Endothelial cell of umbilical vein (primary cell): ENCODE results near the gene SPNS1. TPM values are rescaled to one million over a fixed set of nuclear protein-coding genes. Genes with fewer than 3 reads are reported as not detected.

Experiments
- BruUV-seq: library from RNA; stranded (reverse); fragments of 400-500 nt; replicated peaks from 2 replicates; lab custom pipeline; 2021; lab: Mats Ljungman, UMichigan
- CTCF ChIA-PET: fragments of 300-600, 350-600 bp; sonication (Branson Sonifier 250); formaldehyde crosslinking; loops from one replicate; lab custom pipeline; 2021; ENCODE audit warnings: antibody characterized with exemption, inconsistent platforms; lab: Charles Lee
- POLR2A ChIA-PET: fragments of 300-600, 350-600 bp; sonication (Branson Sonifier 250); formaldehyde crosslinking; loops from one replicate; lab custom pipeline; 2021; ENCODE audit warnings: antibody characterized with exemption, inconsistent platforms; lab: Charles Lee
- DNase-seq: peaks from one replicate; pipeline ENCODE4 v3.0.0-alpha.2; 2011; ENCODE audit warnings: low read depth, low spot score
- FAIRE-seq: peaks from 2 replicates; lab custom pipeline; 2011; peaks lifted over from hg19 to GRCh38; lab: Jason Lieb, UNC
- H2AFZ ChIP-seq: 2 replicates; pipeline ENCODE4 v1.6.0; 2012; ENCODE audit warnings: low read depth, low read length, control low read depth, inconsistent platforms
- H3K27ac ChIP-seq: 2 replicates; pipeline ENCODE4 v1.5.1; 2011; ENCODE audit warnings: low read depth, mild to moderate bottlenecking, control low read depth, low read length, moderate library complexity; ENCODE audit not compliant: insufficient read depth
- H3K27me3 ChIP-seq, 2 experiments: 2 replicates each; pipeline versions ENCODE4 v1.6.0 to v1.6.1; 2011; ENCODE audit warnings: low read length in 2 of 2, mixed read lengths in 1 of 2; ENCODE audit not compliant: control insufficient read depth in 2 of 2, insufficient read depth in 2 of 2
- H3K36me3 ChIP-seq, 2 experiments: 2 replicates in 1 of 2; 3 replicates in 1 of 2; pipeline ENCODE4 v1.5.1; 2011; ENCODE audit warnings: low read length in 2 of 2, mild to moderate bottlenecking in 1 of 2, moderate library complexity in 1 of 2; ENCODE audit not compliant: control insufficient read depth in 2 of 2, insufficient read depth in 2 of 2; ENCODE audit errors: extremely low read depth in 1 of 2
- H3K4me1 ChIP-seq: 3 replicates; pipeline ENCODE4 v1.5.1; 2011; ENCODE audit warnings: mild to moderate bottlenecking, low read length; ENCODE audit not compliant: control insufficient read depth, insufficient read depth; ENCODE audit errors: extremely low read depth
- H3K4me2 ChIP-seq: 2 replicates; pipeline ENCODE4 v1.6.1; 2011; ENCODE audit warnings: low read length, control low read depth, mixed read lengths; ENCODE audit not compliant: insufficient read depth
- H3K4me3 ChIP-seq, 3 experiments: fragments of 200-600 bp in 1 of 3; sonication (generic), shearing (Covaris generic) in 1 of 3; replicated peaks in 1 of 3; 2 replicates each; pipeline ENCODE4 v1.5.1; 2011 to 2016; ENCODE audit warnings: control low read depth in 3 of 3, low read length in 3 of 3, mild to moderate bottlenecking in 2 of 3, inconsistent platforms in 1 of 3, low read depth in 1 of 3, moderate library complexity in 1 of 3; ENCODE audit not compliant: insufficient read depth in 1 of 3
- H3K79me2 ChIP-seq: 2 replicates; pipeline ENCODE4 v1.6.0; 2012; ENCODE audit warnings: low read length, inconsistent platforms; ENCODE audit not compliant: control insufficient read depth, insufficient read depth
- H3K9ac ChIP-seq: replicated peaks from 2 replicates; pipeline ENCODE3; 2011; ENCODE audit warnings: low read length, control low read depth; ENCODE audit not compliant: insufficient read depth; ENCODE audit errors: extremely low read depth
- H3K9me1 ChIP-seq: replicated peaks from 3 replicates; pipeline ENCODE4 v1.6.0; 2011; ENCODE audit warnings: mild to moderate bottlenecking, low read length; ENCODE audit not compliant: control insufficient read depth, insufficient read depth; ENCODE audit errors: extremely low read depth
- H3K9me3 ChIP-seq: replicated peaks from 2 replicates; pipeline ENCODE4 v1.5.1; 2012; ENCODE audit warnings: low read length, inconsistent platforms; ENCODE audit not compliant: control insufficient read depth, insufficient read depth
- H4K20me1 ChIP-seq: replicated peaks from 2 replicates; pipeline ENCODE3; 2011; ENCODE audit warnings: mild to moderate bottlenecking, low read length; ENCODE audit not compliant: control insufficient read depth, insufficient read depth; ENCODE audit errors: extremely low read depth
- CTCF ChIP-seq, 2 donors: IDR thresholded peaks; 1 replicate in 1 of 2; 2 replicates in 1 of 2; pipeline ENCODE4 v1.5.1; 2011; ENCODE audit warnings: low read length in 2 of 2, mild to moderate bottlenecking in 2 of 2, moderate library complexity in 2 of 2, control low read depth in 1 of 2, inconsistent platforms in 1 of 2, low read depth in 1 of 2; ENCODE audit not compliant: insufficient read depth in 1 of 2; ENCODE audit errors: extremely low read depth in 1 of 2
- EZH2 ChIP-seq: IDR thresholded peaks from 2 replicates; pipeline ENCODE4 v1.6.1; 2012; ENCODE audit warnings: borderline replicate concordance, low read depth, mild to moderate bottlenecking, moderate library complexity, low read length, inconsistent platforms; ENCODE audit not compliant: severe bottlenecking
- FOS ChIP-seq: IDR thresholded peaks from 2 replicates; pipeline ENCODE4 v1.6.1; 2011; ENCODE audit warnings: mild to moderate bottlenecking, low read length, moderate library complexity, borderline replicate concordance; ENCODE audit not compliant: insufficient read depth
- GATA2 ChIP-seq: IDR thresholded peaks from 2 replicates; pipeline ENCODE4 v1.7.0; 2011; ENCODE audit warnings: low read depth, mild to moderate bottlenecking, moderate library complexity, mixed read lengths, low read length; ENCODE audit not compliant: insufficient read length, insufficient read depth
- JUN ChIP-seq: IDR thresholded peaks from 2 replicates; pipeline ENCODE4 v1.6.1; 2011; ENCODE audit warnings: borderline replicate concordance, low read depth; ENCODE audit not compliant: insufficient read length, insufficient read depth
- MAX ChIP-seq: IDR thresholded peaks from 2 replicates; pipeline ENCODE4 v1.6.1; 2011; ENCODE audit not compliant: insufficient read depth, insufficient read length
- MYC ChIP-seq: IDR thresholded peaks from one replicate; pipeline ENCODE4 v1.6.1; 2011; ENCODE audit warnings: mild to moderate bottlenecking, low read depth, low read length
- POLR2A ChIP-seq: IDR thresholded peaks from 2 replicates; pipeline ENCODE4 v1.6.1; 2012; ENCODE audit warnings: low read depth, mild to moderate bottlenecking, control low read depth, low read length
- POLR2AphosphoS5 ChIP-seq: IDR thresholded peaks from 2 replicates; pipeline ENCODE4 v1.6.1; 2012; ENCODE audit warnings: low read depth, mild to moderate bottlenecking, control low read depth, low read length, moderate library complexity; ENCODE audit not compliant: insufficient read depth
- dilution Hi-C: fragments of 300-500 bp; cut with MboI; formaldehyde crosslinking; loops from one replicate; pipeline ENCODE4 v1.15.0; 2019; ENCODE audit warnings: low sequenced_read_pairs; ENCODE audit not compliant: extremely low pct_ligation_motif_present
- intact Hi-C: fragments of 100-400 bp; cut with micrococcal nuclease; formaldehyde crosslinking; loops from one replicate; pipeline ENCODE4 v1.10.0; 2022
- polyA plus RNA-seq, 4 experiments: library from polyadenylated mRNA; depleted of rRNA in 3 of 4; stranded (reverse) in 3 of 4; unstranded in 1 of 4; fragments of >200 nt; gene quantifications; 2 replicates each; pipeline versions ENCODE4 v1.2.1 to v1.2.3, GENCODE V29; 2011 to 2012; ENCODE audit warnings: missing spikeins in 1 of 4
- total RNA-seq: library from RNA; stranded (reverse); gene quantifications from 2 replicates; pipeline ENCODE4 v1.2.3, GENCODE V29; 2021

The SPNS1 gene
- total and polyA plus RNA-seq, 2 donors (not counting 3 experiments of a cell fraction or from before 2014, with no cell fraction given) = 65.2 to 133 TPM

GRCh38 chr16:28986492-28986891 lies 11.9 kb downstream of the SPNS1 start:
- no peaks in the 10 kb centered on the region for H3K27me3 ChIP-seq
- no TSS peak for BruUV-seq
- H2AFZ ChIP-seq = no peak overlapping the region
- intact Hi-C loops (no loop called here), dilution Hi-C loops (no loop called here)
- FAIRE-seq (no peak), DNase-seq (no peak)
- POLR2A ChIA-PET = no interaction called here
- no peaks in the 10 kb centered on the region for H4K20me1 ChIP-seq
- peaks cover 3 to 23% of the 10 kb centered on the region in 2 experiments for H3K36me3 ChIP-seq
- H3K9ac ChIP-seq = no peak overlapping the region
- H3K4me3 ChIP-seq = no peak overlapping the region
- H3K4me2 ChIP-seq = no peak overlapping the region
- CTCF ChIA-PET = interaction anchor here (1.3 kb wide), 1 partner anchor 13 kb away, joined by 5 read pairs; no protein-coding TSS in a partner anchor
- H3K79me2 ChIP-seq = no peaks in the 10 kb centered on the region
- no peaks in the 10 kb centered on the region for H3K9me3 ChIP-seq
- H3K4me1 ChIP-seq = no peaks in the 10 kb centered on the region
- TF ChIP-seq FOS (no peak), CTCF (IDR thresholded peaks at IDR 0.05; ENCODE audit: extremely low read depth in 1 of 2, insufficient read depth in 1 of 2, low read depth in 1 of 2, low read length in 2 of 2) (no peak), EZH2 (no peak), MYC (no peak), POLR2A (no peak), GATA2 (no peak), JUN (no peak), MAX (no peak), POLR2AphosphoS5 (no peak)
- no peaks in the 10 kb centered on the region for H3K9me1 ChIP-seq
- H3K27ac ChIP-seq = no peak overlapping the region
